SK-N-SH (cell line): ENCODE results near the gene SPATA31C2. TPM values are rescaled to one million over a fixed set of nuclear protein-coding genes. Genes with fewer than 3 reads are reported as not detected.

ENCODE experiments used
- CTCF ChIA-PET: fragments of 300-600, 350-600 bp; formaldehyde crosslinking; extraction: SDS; loops from one replicate; lab custom pipeline; 2021; lab: Yijun Ruan, JAX
- POLR2A ChIA-PET: fragments of 350-600 bp; sonication (Branson Sonifier 250); formaldehyde crosslinking; extraction: SDS; loops from one replicate; lab custom pipeline; 2020; ENCODE audit warnings: antibody characterized with exemption, inconsistent platforms; lab: Yijun Ruan, JAX
- DNase-seq: peaks from one replicate; pipeline ENCODE4 v3.0.0; 2012
- H2AFZ ChIP-seq: fragments of 200-600 bp; sonication (generic); 2 replicates; pipeline ENCODE4 v1.8.1; 2016; ENCODE audit warnings: antibody characterized with exemption, mild to moderate bottlenecking, low read depth
- H3F3A ChIP-seq: fragments of 200-600 bp; sonication (generic); replicated peaks from 2 replicates; pipeline ENCODE3; 2016; ENCODE audit warnings: antibody characterized with exemption, mild to moderate bottlenecking; ENCODE audit not compliant: insufficient read depth
- H3K27ac ChIP-seq, 2 experiments: fragments of 200-500 bp in 1 of 2; fragments of 200-600 bp in 1 of 2; sonication (Bioruptor generic) in 1 of 2; sonication (generic), shearing (Covaris generic) in 1 of 2; 2 replicates each; pipeline versions ENCODE4 v1.5.1 to v1.6.1; 2014 to 2016; ENCODE audit warnings: low read depth in 2 of 2, inconsistent platforms in 1 of 2, low read length in 1 of 2, mild to moderate bottlenecking in 1 of 2, mixed read lengths in 1 of 2
- H3K27me3 ChIP-seq: fragments of 200-600 bp; sonication (generic), shearing (Covaris generic); 2 replicates; pipeline ENCODE4 v1.6.1; 2016; ENCODE audit warnings: mixed run types; ENCODE audit not compliant: insufficient read depth
- H3K36me3 ChIP-seq, 2 experiments: fragments of 200-500 bp in 1 of 2; fragments of 200-600 bp in 1 of 2; sonication (Bioruptor generic) in 1 of 2; sonication (generic) in 1 of 2; replicated peaks in 1 of 2; 2 replicates each; pipeline versions ENCODE3 to v1.5.1; 2014 to 2016; ENCODE audit warnings: low read length in 1 of 2, mild to moderate bottlenecking in 1 of 2; ENCODE audit not compliant: insufficient read depth in 2 of 2, control insufficient read depth in 1 of 2
- H3K4me1 ChIP-seq, 2 experiments: fragments of 200-500 bp in 1 of 2; fragments of 200-600 bp in 1 of 2; sonication (Bioruptor generic) in 1 of 2; sonication (generic), shearing (Covaris generic) in 1 of 2; 2 replicates each; pipeline versions ENCODE4 v1.5.1 to v1.6.1; 2014 to 2016; ENCODE audit warnings: low read depth in 1 of 2, low read length in 1 of 2, mixed run types in 1 of 2; ENCODE audit not compliant: insufficient read depth in 2 of 2, control insufficient read depth in 1 of 2
- H3K4me2 ChIP-seq: fragments of 200-600 bp; sonication (generic), shearing (Covaris generic); 2 replicates; pipeline ENCODE4 v1.6.1; 2017; ENCODE audit warnings: mixed run types
- H3K4me3 ChIP-seq, 2 experiments: fragments of 200-500 bp in 1 of 2; fragments of 200-600 bp in 1 of 2; sonication (Bioruptor generic) in 1 of 2; sonication (generic), shearing (Covaris generic) in 1 of 2; 2 replicates each; pipeline versions ENCODE4 v1.5.1 to v1.8.1; 2014 to 2016; ENCODE audit warnings: low read depth in 2 of 2, inconsistent platforms in 1 of 2, low read length in 1 of 2, mild to moderate bottlenecking in 1 of 2, mixed read lengths in 1 of 2, moderate library complexity in 1 of 2
- H3K79me2 ChIP-seq: fragments of 200-600 bp; sonication (generic); 2 replicates; pipeline ENCODE4 v1.8.1; 2017; ENCODE audit warnings: mild to moderate bottlenecking; ENCODE audit not compliant: insufficient read depth
- H3K9ac ChIP-seq: fragments of 200-600 bp; sonication (generic); 2 replicates; pipeline ENCODE4 v1.6.1; 2017; ENCODE audit warnings: mixed run types
- H3K9me2 ChIP-seq: fragments of 200-600 bp; sonication (generic); 2 replicates; pipeline ENCODE4 v1.6.1; 2017; ENCODE audit warnings: mixed run types
- H3K9me3 ChIP-seq: fragments of 200-600 bp; sonication (generic); 2 replicates; pipeline ENCODE4 v1.6.1; 2017; ENCODE audit warnings: mixed run types, mild to moderate bottlenecking, moderate library complexity
- H4K20me1 ChIP-seq: fragments of 200-600 bp; sonication (generic); 2 replicates; pipeline ENCODE4 v1.6.1; 2017; ENCODE audit warnings: mild to moderate bottlenecking, mixed run types; ENCODE audit not compliant: insufficient read depth
- CTCF ChIP-seq: fragments of 200-600 bp; sonication (generic); IDR thresholded peaks from 2 replicates; pipeline ENCODE4 v1.6.1; 2017; ENCODE audit warnings: antibody characterized with exemption, mild to moderate bottlenecking, moderate library complexity
- EP300 ChIP-seq, 2 experiments: IDR thresholded peaks; 2 replicates each; pipeline versions ENCODE4 v1.4.0 to v1.6.1; 2012; ENCODE audit warnings: borderline replicate concordance in 1 of 2, low read depth in 1 of 2, low read length in 1 of 2
- FOSL2 ChIP-seq: IDR thresholded peaks from 2 replicates; pipeline ENCODE4 v1.4.0; 2012; ENCODE audit warnings: low read depth, mild to moderate bottlenecking, moderate library complexity, borderline replicate concordance
- GABPA ChIP-seq: IDR thresholded peaks from 2 replicates; pipeline ENCODE4 v1.4.0; 2012; ENCODE audit warnings: low read depth, mild to moderate bottlenecking
- IRF3 ChIP-seq: fragments of 150-350 bp; IDR thresholded peaks from 2 replicates; pipeline ENCODE4 v1.6.1; 2016; ENCODE audit warnings: mild to moderate bottlenecking, low read depth, low read length
- MAX ChIP-seq: IDR thresholded peaks from 2 replicates; pipeline ENCODE4 v1.4.0; 2012; ENCODE audit warnings: low read depth
- NRF1 ChIP-seq: IDR thresholded peaks from 2 replicates; pipeline ENCODE4 v1.6.1; 2012; ENCODE audit warnings: low read depth, mild to moderate bottlenecking, low read length
- RFX5 ChIP-seq: IDR thresholded peaks from 2 replicates; pipeline ENCODE4 v1.6.1; 2012; ENCODE audit warnings: mild to moderate bottlenecking, improper control_type of control experiment, low read length
- SMC3 ChIP-seq: IDR thresholded peaks from 2 replicates; pipeline ENCODE4 v1.6.1; 2012; ENCODE audit warnings: low read depth, low read length, improper control_type of control experiment
- TEAD4 ChIP-seq: IDR thresholded peaks from 2 replicates; pipeline ENCODE4 v1.4.0; 2012; ENCODE audit warnings: mild to moderate bottlenecking, borderline replicate concordance; ENCODE audit not compliant: insufficient read depth
- WGBS: methylation state at CpG from one replicate; pipeline ENCODE4 v1.1.6; 2017; ENCODE audit warnings: low lambda C conversion rate; 5-methylcytosine and 5-hydroxymethylcytosine counted together
- polyA plus RNA-seq, 3 experiments: library from polyadenylated mRNA; depleted of rRNA; stranded (reverse); fragments of >200 nt; gene quantifications; 2 replicates each; pipeline ENCODE4 v1.2.3, GENCODE V29; 2012
- TF ChIP-seq, protein P1 (sequence below): IDR thresholded peaks from 2 replicates; pipeline ENCODE4 v1.4.0; 2012; ENCODE audit warnings: low read depth, borderline replicate concordance
- TF ChIP-seq, protein P2 (sequence below): fragments of 150-350 bp; IDR thresholded peaks from 2 replicates; pipeline ENCODE4 v1.6.1; 2017; ENCODE audit warnings: antibody characterized with exemption, low read length, low read depth, borderline replicate concordance

SPATA31C2 gene
- polyA plus RNA-seq, 1 of the 3 experiments (the other 2 are of a cell fraction), result not detected

DNA sequence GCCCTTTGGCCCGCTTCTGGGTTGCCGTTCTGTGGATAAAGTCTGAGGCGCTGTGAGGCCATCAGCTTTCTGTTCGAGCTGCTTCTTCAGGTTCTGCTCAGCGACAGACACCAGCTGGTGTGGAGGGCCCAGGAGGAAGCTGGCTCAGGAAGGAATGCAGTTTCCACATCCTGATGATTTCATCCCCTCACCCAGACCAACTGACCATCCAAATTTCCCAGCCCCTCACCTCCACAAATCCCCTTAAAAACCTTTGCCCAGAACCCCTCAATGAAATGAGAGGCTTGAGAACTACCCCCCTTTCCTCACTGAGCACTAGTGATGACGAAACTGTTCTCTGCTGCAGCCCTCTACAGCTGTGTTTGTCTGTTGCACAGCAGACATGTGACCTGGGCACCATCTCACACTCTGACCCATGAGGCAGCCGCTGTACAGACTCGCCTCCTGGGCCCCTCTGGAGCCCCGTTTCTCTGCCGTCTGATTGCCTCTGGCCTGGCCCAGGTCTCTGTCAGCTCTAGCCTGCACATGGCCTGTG, 45.4 kb downstream of the SPATA31C2 start:
- H3K79me2 ChIP-seq, result no peaks in the 10 kb centered on the region
- WGBS, result 67% methylated on average over 10 of the region's 10 CpGs
- H3K9me2 ChIP-seq, result no peaks in the 10 kb centered on the region
- CTCF ChIA-PET, result interaction anchor here (1.7 to 2.0 kb wide), 2 partner anchors 14 to 16 kb away, joined by 3 to 9 read pairs; no protein-coding TSS in a partner anchor
- TF ChIP-seq GABPA (no peak), RFX5 (no peak), CTCF (no peak), MAX (no peak), NRF1 (no peak), TEAD4 (no peak), SMC3 (no peak), IRF3 (no peak), EP300 (IDR thresholded peaks at IDR 0.05; ENCODE audit: borderline replicate concordance in 1 of 2, low read depth in 1 of 2, low read length in 1 of 2) (no peak), FOSL2 (no peak)
- TF ChIP-seq, protein P1, sequence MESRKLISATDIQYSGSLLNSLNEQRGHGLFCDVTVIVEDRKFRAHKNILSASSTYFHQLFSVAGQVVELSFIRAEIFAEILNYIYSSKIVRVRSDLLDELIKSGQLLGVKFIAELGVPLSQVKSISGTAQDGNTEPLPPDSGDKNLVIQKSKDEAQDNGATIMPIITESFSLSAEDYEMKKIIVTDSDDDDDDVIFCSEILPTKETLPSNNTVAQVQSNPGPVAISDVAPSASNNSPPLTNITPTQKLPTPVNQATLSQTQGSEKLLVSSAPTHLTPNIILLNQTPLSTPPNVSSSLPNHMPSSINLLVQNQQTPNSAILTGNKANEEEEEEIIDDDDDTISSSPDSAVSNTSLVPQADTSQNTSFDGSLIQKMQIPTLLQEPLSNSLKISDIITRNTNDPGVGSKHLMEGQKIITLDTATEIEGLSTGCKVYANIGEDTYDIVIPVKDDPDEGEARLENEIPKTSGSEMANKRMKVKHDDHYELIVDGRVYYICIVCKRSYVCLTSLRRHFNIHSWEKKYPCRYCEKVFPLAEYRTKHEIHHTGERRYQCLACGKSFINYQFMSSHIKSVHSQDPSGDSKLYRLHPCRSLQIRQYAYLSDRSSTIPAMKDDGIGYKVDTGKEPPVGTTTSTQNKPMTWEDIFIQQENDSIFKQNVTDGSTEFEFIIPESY, result no peak
- TF ChIP-seq, protein P2, sequence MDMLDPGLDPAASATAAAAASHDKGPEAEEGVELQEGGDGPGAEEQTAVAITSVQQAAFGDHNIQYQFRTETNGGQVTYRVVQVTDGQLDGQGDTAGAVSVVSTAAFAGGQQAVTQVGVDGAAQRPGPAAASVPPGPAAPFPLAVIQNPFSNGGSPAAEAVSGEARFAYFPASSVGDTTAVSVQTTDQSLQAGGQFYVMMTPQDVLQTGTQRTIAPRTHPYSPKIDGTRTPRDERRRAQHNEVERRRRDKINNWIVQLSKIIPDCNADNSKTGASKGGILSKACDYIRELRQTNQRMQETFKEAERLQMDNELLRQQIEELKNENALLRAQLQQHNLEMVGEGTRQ, result no peak
- H3K9ac ChIP-seq, result no peak overlapping the region
- H3K9me3 ChIP-seq, result no peaks in the 10 kb centered on the region
- H2AFZ ChIP-seq, result no peak overlapping the region
- no peak overlapping the region for H3K27ac ChIP-seq
- no peaks in the 10 kb centered on the region for H4K20me1 ChIP-seq
- POLR2A ChIA-PET, result interaction anchor here (1.1 kb wide), 1 partner anchor 17 kb away, joined by 5 read pairs; no protein-coding TSS in a partner anchor
- peaks cover 0 to 6% of the 10 kb centered on the region in 2 experiments; a peak in 1 of 4 replicates for H3K4me1 ChIP-seq
- no peaks in the 10 kb centered on the region for H3F3A ChIP-seq
- H3K4me2 ChIP-seq, result no peak overlapping the region
- no peak overlapping the region for H3K4me3 ChIP-seq
- no peaks in the 10 kb centered on the region for H3K36me3 ChIP-seq
- DNase-seq, result no peak
- H3K27me3 ChIP-seq, result no peaks in the 10 kb centered on the region
